Neural cell (in vitro differentiated cells): Measurements from ENCODE around the gene ZBED2. TPM values are rescaled to one million over a fixed set of nuclear protein-coding genes. Genes with fewer than 3 reads are reported as not detected.

ENCODE experiments used
- H2AFZ ChIP-seq: fragments of 200-600, 300-800 bp; sonication (generic), shearing (Covaris generic); 2 replicates; pipeline ENCODE4 v1.6.0; 2014; ENCODE audit warnings: low read depth, mild to moderate bottlenecking, antibody characterized with exemption, low read length, moderate library complexity
- H3F3A ChIP-seq: fragments of 200-600 bp; shearing (Covaris generic); 2 replicates; pipeline ENCODE4 v1.6.1; 2016; ENCODE audit warnings: mild to moderate bottlenecking, moderate library complexity, mixed read lengths, antibody characterized with exemption, low read length; ENCODE audit not compliant: insufficient read depth, poor library complexity, severe bottlenecking
- H3K27ac ChIP-seq: fragments of 200-600, 300-800 bp; sonication (generic), shearing (Covaris generic); 2 replicates; pipeline ENCODE4 v1.5.1; 2014; ENCODE audit warnings: mild to moderate bottlenecking, low read length, moderate library complexity
- H3K27me3 ChIP-seq: fragments of 300-800, 200-600 bp; sonication (generic), shearing (Covaris generic); 2 replicates; pipeline ENCODE4 v1.6.0; 2014; ENCODE audit warnings: mild to moderate bottlenecking, low read depth, low read length, moderate library complexity; ENCODE audit not compliant: insufficient read depth
- H3K36me3 ChIP-seq: fragments of 300-800, 200-600 bp; sonication (generic), shearing (Covaris generic); 2 replicates; pipeline ENCODE4 v1.5.1; 2014; ENCODE audit warnings: mild to moderate bottlenecking, antibody characterized with exemption, low read length, moderate library complexity; ENCODE audit not compliant: insufficient read depth
- H3K4me2 ChIP-seq: fragments of 300-800, 200-600 bp; sonication (generic), shearing (Covaris generic); 2 replicates; pipeline ENCODE4 v1.6.0; 2014; ENCODE audit warnings: mild to moderate bottlenecking, low read length
- H3K4me3 ChIP-seq: fragments of 300-800, 200-600 bp; sonication (generic), shearing (Covaris generic); 2 replicates; pipeline ENCODE4 v1.5.1; 2014; ENCODE audit warnings: mild to moderate bottlenecking, low read length, moderate library complexity
- H3K79me2 ChIP-seq: fragments of 200-600 bp; shearing (Covaris generic); replicated peaks from 2 replicates; pipeline ENCODE4 v1.6.0; 2014; ENCODE audit warnings: mild to moderate bottlenecking, low read length, moderate library complexity; ENCODE audit not compliant: insufficient read depth
- H3K9ac ChIP-seq: fragments of 300-800, 200-600 bp; sonication (generic), shearing (Covaris generic); 2 replicates; pipeline ENCODE4 v1.6.1; 2016; ENCODE audit warnings: mild to moderate bottlenecking, low read length, mixed read lengths
- H3K9me2 ChIP-seq: fragments of 200-600 bp; shearing (Covaris generic); 2 replicates; pipeline ENCODE4 v1.6.1; 2016; ENCODE audit warnings: mild to moderate bottlenecking, low read length, mixed read lengths; ENCODE audit not compliant: insufficient read depth
- H3K9me3 ChIP-seq: fragments of 200-600, 300-800 bp; sonication (generic), shearing (Covaris generic); 2 replicates; pipeline ENCODE4 v1.6.1; 2016; ENCODE audit warnings: mild to moderate bottlenecking, mixed run types, low read length, moderate library complexity, mixed read lengths
- H4K20me1 ChIP-seq: fragments of 200-600 bp; shearing (Covaris generic); 2 replicates; pipeline ENCODE4 v1.6.1; 2016; ENCODE audit warnings: mild to moderate bottlenecking, mixed run types; ENCODE audit not compliant: insufficient read depth
- CTCF ChIP-seq: fragments of 450-650 bp; IDR thresholded peaks from 2 replicates; pipeline ENCODE4 v1.5.1; 2014; ENCODE audit warnings: antibody characterized with exemption, mild to moderate bottlenecking, moderate library complexity; ENCODE audit not compliant: poor library complexity, severe bottlenecking
- EP300 ChIP-seq: fragments of 450-650 bp; conservative IDR thresholded peaks from 2 replicates; pipeline ENCODE4 v1.6.1; 2014; ENCODE audit warnings: antibody characterized with exemption, mild to moderate bottlenecking, moderate library complexity; ENCODE audit not compliant: poor library complexity, severe bottlenecking
- EZH2 ChIP-seq: fragments of 200-600, 300-800 bp; shearing (Covaris generic), sonication (generic); IDR thresholded peaks from 2 replicates; pipeline ENCODE4 v1.6.1; 2014; ENCODE audit warnings: antibody characterized with exemption, low read length, borderline replicate concordance, mild to moderate bottlenecking; ENCODE audit not compliant: insufficient read depth, poor library complexity, severe bottlenecking
- MXI1 ChIP-seq: fragments of 450-650 bp; conservative IDR thresholded peaks from 2 replicates; pipeline ENCODE4 v1.6.1; 2014; ENCODE audit warnings: antibody characterized with exemption, mild to moderate bottlenecking; ENCODE audit not compliant: poor library complexity, severe bottlenecking
- POLR2AphosphoS5 ChIP-seq: IDR thresholded peaks from 2 replicates; pipeline ENCODE4 v1.6.1; 2012
- RAD21 ChIP-seq: fragments of 450-650 bp; conservative IDR thresholded peaks from 2 replicates; pipeline ENCODE4 v1.6.1; 2014; ENCODE audit warnings: antibody characterized with exemption, mild to moderate bottlenecking, moderate library complexity
- REST ChIP-seq: IDR thresholded peaks from 2 replicates; pipeline ENCODE4 v1.6.1; 2012; ENCODE audit warnings: borderline replicate concordance
- SMC3 ChIP-seq: fragments of 450-650 bp; conservative IDR thresholded peaks from 2 replicates; pipeline ENCODE4 v1.6.1; 2014; ENCODE audit warnings: antibody characterized with exemption, mild to moderate bottlenecking, moderate library complexity; ENCODE audit not compliant: poor library complexity
- TAF1 ChIP-seq: IDR thresholded peaks from 2 replicates; pipeline ENCODE4 v1.6.1; 2012; ENCODE audit warnings: low read depth
- polyA plus RNA-seq: library from polyadenylated mRNA; depleted of rRNA; stranded (reverse); fragments of >200 nt; gene quantifications from 2 replicates; pipeline ENCODE4 v1.2.3, GENCODE V29; 2014

ZBED2 gene
- polyA plus RNA-seq, 1 donor from 2014 or later, result not detected

- Histone ChIP-seq H3K4me2 (no peak overlapping the region), H3K4me3 (no peak overlapping the region), H4K20me1 (no peaks in the 10 kb centered on the region), H3K79me2 (no peaks in the 10 kb centered on the region), H3K27ac (no peak overlapping the region), H2AFZ (no peak overlapping the region), H3F3A (no peaks in the 10 kb centered on the region), H3K9me2 (no peaks in the 10 kb centered on the region), H3K9me3 (no peaks in the 10 kb centered on the region), H3K27me3 (no peaks in the 10 kb centered on the region), H3K9ac (no peak overlapping the region), H3K36me3 (no peaks in the 10 kb centered on the region)
- TF ChIP-seq CTCF (no peak), POLR2AphosphoS5 (no peak), EP300 (no peak), RAD21 (no peak), REST (no peak), MXI1 (no peak), EZH2 (no peak), SMC3 (no peak), TAF1 (no peak)
These were observed 14.6 kb upstream of the ZBED2 start for GRCh38 chr3:111609700-111610099.

- no peaks in the 10 kb centered on the region for H4K20me1 ChIP-seq
- no peaks in the 10 kb centered on the region for H3K9me2 ChIP-seq
- H3K27me3 ChIP-seq, result no peaks in the 10 kb centered on the region
- no peak overlapping the region for H3K9ac ChIP-seq
- no peaks in the 10 kb centered on the region for H3F3A ChIP-seq
- no peaks in the 10 kb centered on the region for H3K9me3 ChIP-seq
- no peak overlapping the region for H2AFZ ChIP-seq
- H3K4me3 ChIP-seq, result no peak overlapping the region
- H3K36me3 ChIP-seq, result no peaks in the 10 kb centered on the region
- TF ChIP-seq TAF1 (no peak), POLR2AphosphoS5 (no peak), EP300 (no peak), MXI1 (no peak), RAD21 (no peak), SMC3 (no peak), REST (no peak), EZH2 (no peak), CTCF (no peak)
- H3K27ac ChIP-seq, result no peak overlapping the region
- no peak overlapping the region for H3K4me2 ChIP-seq
- H3K79me2 ChIP-seq, result no peaks in the 10 kb centered on the region
These were observed 13.2 kb upstream of the ZBED2 start for GRCh38 chr3:111608383-111608782.
